GM19239 (cell line): Measurements from ENCODE around the gene PPP1R37.

Source experiments
- DNase-seq: peaks from one replicate; pipeline ENCODE4 v3.0.0; 2011; ENCODE audit warnings: low spot score; ENCODE audit not compliant: insufficient read length
- FAIRE-seq: peaks from 2 replicates; lab custom pipeline; 2011; peaks lifted over from hg19 to GRCh38; lab: Jason Lieb, UNC

Gene PPP1R37

GRCh38 chr19:45179892-45180370 is 87.0 kb downstream of the PPP1R37 start:
- DNase-seq: no peak
- no peak for FAIRE-seq

- DNase-seq (no peak), FAIRE-seq (no peak)
Measured at GRCh38 chr19:45180936-45181335, 88.0 kb downstream of the PPP1R37 start.

DNA sequence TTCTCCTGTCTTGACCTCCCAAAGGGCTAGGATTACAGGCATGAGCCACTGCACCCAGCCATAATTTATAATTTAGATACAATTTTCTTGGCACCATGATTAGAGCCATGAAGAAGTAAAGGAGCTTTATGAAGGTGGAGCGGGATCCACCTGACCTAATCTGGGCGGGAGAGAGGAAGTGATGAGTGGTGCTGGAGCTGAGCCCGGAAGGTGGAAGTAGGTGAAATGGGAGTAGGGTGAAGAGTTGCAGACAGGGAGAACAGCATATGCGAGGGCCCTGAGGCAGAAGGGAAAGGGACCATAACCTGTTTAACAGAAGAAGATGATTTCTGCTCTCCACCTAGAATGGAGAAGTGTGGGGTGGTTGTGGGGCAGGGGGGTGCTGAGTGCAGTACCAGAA is 89.8 kb downstream of the PPP1R37 start:
- FAIRE-seq (no peak), DNase-seq (no peak)

DNA sequence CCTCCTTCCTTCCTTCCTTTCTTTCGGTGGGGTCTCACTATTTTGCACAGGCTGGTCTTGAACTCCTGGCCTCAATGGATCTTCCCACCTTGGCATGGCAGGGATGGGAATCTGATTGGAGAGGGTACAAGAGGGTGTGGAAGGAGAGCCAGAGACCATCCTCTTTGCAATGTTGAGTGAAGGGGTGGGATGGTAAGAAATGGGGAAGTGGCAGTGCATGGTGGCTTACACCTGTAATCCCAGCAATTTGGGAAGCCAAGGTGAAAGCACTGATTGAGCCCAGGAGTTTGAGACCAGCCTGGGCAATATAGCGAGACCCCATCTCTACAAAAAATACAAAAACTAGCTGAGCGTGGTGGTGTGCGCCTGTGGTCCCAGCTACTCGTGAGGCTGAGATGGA is 91.1 kb downstream of the PPP1R37 start:
- FAIRE-seq: no peak

GRCh38 chr19:45186509-45187334 is 93.7 kb downstream of the PPP1R37 start:
- DNase-seq (no peak), FAIRE-seq (no peak)

More for the DNA sequence above, 91.1 kb downstream of the PPP1R37 start:
- no peak for DNase-seq

- DNase-seq (peak; percentile 70), FAIRE-seq (peak; percentile 84)
Measured at GRCh38 chr19:45187421-45188100, 94.6 kb downstream of the PPP1R37 start.

GRCh38 chr19:45189971-45190370 is 97.0 kb downstream of the PPP1R37 start:
- FAIRE-seq (no peak), DNase-seq (no peak)

GRCh38 chr19:45191375-45191774 is 98.4 kb downstream of the PPP1R37 start:
- DNase-seq (no peak), FAIRE-seq (no peak)

DNA sequence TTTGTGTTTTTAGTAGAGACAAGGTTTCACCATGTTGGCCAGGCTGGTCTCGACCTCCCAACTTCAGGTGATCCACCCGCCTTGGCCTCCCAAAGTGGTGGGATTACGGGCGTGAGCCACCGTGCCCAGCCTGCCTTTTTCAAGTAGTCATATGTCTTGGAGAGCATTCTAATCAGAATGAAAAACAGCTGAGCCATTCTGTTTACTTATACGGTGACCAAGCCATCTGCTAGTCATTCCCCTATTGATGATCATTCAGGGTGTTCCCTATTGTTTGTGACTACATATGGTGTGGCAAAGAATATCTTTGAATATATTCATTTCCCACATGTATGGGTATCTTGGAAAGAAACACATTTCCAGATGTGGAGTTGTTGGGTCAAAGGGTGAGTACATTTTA is 102.8 kb downstream of the PPP1R37 start:
- DNase-seq: no peak
- no peak for FAIRE-seq
